HG02973 (cell line): ENCODE results near the gene BMP10.

Experiments used
- ATAC-seq: cut with Tn5 transposase; IDR thresholded peaks from one replicate; pipeline ENCODE4 v1.9.1; 2021; ENCODE audit warnings: moderate library complexity; ENCODE audit not compliant: unreplicated experiment

The BMP10 gene

DNA sequence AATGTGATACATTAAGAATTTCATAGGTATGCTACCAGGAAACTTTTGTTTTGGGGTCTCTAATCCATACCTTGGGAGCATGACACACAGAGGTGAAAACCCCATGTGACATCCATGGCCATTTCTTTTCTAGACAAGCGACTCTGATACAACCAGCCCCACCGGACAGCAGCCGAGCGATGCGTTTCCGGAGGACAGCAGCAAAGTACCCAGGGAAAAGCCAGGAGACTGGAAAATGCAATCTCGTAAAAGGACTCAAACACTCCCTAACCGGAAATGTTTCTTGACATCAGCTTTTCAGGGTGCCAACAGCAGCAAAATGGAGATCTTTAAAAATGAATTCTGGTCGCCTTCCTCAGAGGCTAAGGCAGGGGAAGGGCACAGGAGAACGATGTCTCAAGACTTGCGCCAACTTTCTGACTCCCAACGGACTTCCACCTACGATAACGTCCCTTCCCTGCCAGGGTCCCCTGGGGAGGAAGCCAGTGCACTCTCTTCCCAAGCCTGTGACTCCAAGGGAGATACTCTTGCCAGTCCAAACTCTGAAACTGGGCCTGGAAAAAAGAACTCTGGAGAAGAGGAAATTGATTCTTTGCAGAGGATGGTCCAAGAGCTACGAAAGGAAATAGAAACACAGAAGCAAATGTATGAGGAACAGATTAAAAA is 48.9 kb downstream of the BMP10 start:
- no peak for ATAC-seq

DNA sequence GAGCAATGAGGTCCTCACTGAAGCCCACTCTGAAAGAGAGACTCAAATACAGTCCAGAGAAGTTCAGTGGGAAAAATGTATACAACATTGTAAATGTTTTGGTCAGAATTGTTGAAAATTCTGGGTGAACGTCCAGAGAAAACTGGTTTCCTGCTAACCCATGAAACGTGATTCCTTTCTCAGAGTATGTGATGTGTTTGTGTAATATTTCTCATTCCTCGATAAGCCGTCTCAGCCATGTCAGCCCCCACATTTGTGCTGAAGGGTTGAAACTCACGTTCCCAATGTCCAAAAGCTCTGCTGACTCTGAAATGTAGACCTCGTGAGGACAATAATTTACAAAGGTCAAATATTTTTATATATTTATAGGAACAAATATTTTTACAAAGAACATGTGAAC is 51.6 kb downstream of the BMP10 start:
- ATAC-seq, result no peak

DNA sequence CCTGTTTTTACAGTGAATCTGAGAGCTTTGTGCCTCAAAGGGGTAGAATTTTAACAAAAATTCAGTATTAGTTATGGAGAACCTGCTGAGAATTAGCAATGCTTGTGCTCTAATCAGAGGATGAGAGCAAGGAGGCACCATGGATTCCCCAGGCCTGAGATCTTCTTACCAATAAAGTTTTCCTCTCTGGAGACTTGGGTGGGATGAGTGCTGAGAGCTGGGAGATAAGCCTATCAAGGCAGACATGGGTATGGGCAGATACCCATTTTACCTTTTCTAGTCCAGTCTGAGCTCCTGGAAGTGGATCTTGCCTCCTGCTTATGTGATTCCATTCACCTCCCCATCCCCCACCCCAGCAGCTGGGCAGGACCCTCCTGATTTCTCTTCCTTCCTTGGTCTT is 53.9 kb downstream of the BMP10 start:
- no peak for ATAC-seq
